GM19467 (cell line): ENCODE results near the gene NLN.
"Not testable (repeated sequence)": the region's sequence is repeated elsewhere in the genome, so short reads cannot be mapped to it uniquely, and the experiment has no call there.

Experiments used
- ATAC-seq: cut with Tn5 transposase; IDR thresholded peaks from one replicate; pipeline ENCODE4 v1.9.1; 2021; ENCODE audit warnings: mild to moderate bottlenecking, moderate library complexity; ENCODE audit not compliant: unreplicated experiment

Gene NLN

DNA sequence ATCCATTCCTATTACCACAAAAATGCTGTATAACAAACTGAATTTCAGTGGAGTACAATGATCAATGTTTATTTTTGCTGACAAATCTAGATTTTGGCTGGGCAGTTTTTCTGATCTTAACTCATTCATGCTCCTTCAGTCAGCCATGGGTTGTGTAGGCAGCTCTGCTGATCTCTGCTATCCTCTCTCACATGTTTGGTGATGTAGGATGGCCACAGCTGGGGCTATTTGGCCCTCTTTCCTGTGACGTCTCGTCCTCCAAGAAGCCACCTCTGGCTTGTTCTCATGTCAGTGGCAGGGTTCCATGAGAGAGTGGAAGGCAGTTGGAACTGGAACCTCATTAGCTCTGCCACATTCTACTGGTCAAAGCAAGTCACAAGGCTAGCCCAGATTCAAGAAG is 8.9 kb downstream of the NLN start:
- no peak for ATAC-seq

DNA sequence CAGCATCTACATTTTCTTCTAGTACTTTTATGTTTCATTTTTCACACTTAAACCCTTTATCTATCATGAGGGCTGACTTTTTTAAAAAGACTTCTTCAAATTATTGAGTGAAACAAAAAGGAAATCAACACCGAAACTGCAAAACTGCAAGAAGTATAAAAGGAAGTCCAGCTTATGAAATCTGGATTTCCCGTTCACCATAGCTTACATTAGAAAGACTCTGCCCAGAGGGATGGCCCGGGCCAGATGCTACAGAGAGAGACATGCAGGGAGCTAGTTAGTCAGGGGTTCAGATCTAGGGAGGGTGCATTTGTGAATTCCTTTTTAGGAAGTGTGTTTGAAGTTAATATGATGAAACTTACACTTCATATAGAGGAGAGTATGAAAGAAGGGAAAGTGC is 10.0 kb downstream of the NLN start:
- not testable (repeated sequence) for ATAC-seq

DNA sequence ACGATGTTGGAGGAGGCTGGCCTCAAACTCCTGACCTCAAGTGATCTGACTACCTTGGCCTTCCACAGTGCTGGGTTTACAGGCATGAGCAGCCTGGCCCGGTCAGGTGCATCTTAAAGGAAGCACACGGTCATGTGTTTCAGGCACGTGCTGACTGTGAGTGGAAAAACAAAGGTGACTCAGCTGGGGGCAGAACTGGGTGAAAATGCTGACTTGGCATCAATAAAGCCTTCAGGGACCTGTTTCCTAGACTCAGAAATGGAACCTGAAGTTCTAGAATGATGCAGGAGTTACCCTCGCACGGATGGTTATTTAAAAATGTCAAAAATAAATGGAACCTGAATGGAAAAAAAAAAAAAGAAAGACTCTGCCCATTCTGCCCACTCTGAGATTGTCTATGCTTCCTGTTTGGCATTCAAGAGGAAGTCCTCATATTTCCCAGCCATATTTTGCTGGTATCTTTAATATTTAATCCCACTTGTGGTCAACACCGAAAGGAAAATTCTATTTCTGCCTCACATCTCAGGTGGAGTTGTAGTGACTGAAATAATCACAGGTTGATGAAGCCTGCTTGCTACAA is 12.3 kb downstream of the NLN start:
- not testable (repeated sequence) for ATAC-seq

DNA sequence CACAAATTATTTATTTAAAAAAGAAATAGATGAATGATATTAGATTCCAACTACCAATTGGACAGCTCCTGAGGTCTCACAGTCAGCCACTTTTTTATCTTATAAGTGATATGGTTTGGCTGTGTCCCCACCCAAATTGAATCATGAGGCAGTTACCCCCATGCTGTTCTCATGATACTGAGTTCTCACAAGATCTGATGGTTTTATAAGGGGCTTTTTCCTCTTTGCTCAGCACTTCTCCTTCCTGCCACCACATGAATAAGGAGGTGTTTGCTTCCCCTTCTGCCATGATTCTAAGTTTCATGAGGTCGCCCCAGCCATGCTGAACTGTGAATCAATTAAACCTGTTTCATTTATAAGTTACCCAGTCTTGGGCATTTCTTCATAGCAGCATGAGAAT is 12.9 kb downstream of the NLN start:
- ATAC-seq, result no peak

DNA sequence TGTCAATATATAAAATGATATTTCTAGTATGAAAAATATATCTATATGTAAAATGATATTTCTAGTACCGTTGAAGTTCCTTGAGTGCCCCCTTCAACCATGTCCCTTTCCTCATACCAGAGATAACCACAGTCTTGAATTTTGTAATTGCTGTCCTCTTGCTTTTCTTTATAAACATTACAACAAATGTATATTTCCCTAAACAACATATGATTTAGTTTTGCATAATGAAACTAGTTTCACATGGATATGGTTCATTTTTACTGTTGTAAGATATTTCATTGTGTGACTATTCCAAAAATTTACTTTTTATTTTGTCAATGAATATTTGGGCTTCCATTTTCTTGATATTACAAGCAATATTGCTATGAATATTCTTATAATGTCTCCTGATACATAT is 14.0 kb downstream of the NLN start:
- no peak for ATAC-seq

DNA sequence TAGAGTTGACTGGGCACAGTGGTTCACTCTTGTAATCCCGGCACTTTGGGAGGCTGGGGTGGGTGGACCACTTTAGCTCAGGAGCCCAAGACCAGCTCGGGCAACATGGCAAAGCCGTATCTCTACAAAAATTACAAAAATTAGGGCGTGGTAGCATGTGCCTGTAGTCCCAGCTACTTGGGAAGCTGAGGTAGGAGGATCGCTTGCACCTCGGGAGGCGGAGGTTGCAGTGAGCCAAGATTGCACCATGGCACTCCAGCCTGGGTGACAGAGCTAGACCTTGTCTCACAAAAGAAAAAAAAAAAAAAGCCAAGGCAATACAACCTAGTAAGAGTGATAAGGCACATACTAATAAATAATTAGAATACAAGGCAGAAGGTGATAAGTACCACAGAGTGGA is 15.8 kb downstream of the NLN start:
- no peak for ATAC-seq

DNA sequence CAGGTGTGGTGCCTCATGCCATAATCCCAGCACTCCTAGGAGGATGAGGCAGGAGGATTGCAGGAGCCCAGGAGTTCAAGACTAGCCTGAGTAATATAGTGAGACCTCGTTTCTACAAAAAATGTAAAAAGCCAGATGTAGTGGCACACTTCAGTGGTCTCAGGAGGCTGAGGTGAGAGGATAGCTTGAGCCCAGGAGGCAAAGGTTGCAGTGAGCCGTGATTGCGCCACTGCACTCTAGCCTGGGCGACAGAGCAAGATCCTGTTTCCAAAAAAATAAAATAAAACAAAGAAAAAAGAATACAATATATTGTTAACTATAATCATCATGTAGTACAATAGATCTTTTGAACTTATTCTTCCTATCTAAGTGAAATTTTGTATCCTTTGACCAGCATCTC is 16.3 kb downstream of the NLN start:
- no peak for ATAC-seq

DNA sequence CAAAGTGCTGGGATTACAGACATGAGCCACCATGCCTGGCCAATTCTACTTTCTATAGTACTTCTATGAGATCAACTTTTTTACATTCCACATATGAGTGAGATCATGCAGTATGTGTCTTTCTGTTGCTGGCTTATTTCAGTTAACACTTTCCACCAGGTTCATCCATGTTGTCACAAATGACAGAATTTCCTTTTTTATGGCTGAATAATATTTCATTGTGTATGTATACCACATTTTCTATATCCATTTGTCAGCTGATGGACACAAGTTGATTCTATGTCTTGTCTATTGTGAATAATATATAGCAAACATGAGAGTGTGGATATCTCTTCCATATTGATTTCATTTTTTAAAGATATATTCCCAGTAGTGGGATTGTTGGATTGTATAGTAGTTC is 17.2 kb downstream of the NLN start:
- ATAC-seq, result no peak

DNA sequence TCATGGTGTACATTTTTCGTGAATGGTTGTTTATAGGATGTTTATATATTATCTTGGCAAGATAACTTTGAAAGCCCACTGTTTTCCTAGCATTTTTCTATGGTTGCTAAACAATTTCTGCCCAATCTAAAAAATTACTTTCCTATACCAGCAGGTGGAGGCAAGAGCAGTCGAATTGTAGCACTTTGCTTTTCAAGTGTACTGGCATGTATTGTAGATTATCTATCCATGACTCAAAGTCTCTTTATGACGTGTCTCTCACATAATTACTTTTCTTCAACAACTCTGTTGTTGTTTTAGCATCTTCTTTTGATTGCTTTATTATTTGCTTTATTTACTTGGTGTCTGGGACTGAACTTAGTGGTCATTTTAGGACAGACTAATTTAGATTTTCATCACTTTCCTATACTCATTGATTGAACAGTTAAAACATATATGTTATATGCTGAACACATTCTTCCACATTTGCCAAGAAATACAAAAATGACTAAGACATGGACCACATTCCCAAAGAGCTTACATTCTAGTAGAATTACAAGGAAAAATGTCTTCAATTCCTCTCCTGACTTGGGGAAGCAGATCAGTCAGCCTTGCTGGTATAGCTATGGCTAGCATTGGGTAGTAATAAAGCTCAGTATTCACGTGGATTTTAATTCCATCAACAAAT is 20.7 kb downstream of the NLN start:
- peak; percentile 66 for ATAC-seq

DNA sequence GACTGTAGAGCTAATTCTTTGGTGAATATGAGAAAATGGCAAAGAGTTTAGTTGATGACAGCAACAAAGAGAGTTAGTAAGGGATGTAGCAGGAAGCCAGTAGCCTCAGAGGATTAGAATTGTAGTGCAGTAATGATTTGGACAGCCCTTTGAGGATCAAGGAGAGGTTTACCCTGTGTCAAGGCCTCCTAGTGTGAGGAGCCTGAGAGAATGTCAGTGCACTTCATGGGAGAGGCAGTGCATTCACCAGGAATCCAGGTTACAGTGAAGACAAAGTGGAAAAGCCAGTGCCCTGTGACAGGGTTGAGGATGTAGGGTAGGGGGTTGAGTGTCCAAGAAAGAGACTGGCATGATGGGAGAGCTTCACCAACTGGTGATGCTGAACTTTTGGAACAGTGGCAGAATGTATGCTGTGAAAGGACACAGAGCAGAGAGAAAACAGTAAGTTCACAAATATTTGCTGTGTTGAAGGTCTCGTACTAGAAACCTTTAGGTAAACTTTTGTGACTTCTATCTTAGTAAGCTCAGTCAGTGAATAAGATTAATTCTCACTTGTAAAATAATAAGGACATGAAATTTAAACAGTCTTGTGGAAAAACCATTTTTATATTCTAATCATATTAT is 27.3 kb downstream of the NLN start:
- no peak for ATAC-seq

DNA sequence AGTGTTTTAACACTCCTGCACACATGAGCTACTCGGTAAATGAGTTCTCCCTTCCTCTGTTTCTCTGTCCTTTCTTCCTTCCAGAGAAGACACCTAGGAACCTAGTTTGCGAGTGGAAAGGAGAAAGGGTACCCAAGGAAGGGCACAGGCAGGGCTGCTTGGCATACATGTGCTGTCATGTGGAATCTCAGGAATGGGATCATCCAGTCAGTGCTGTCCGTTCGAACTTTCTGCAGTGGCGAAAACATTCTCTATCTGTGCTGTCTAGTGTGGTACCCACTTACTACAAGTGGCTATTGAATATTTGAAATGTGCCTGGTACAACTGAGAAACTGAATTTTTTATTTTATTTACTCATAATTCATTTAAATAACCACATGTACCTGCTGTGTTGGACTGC is 28.0 kb downstream of the NLN start:
- ATAC-seq, result no peak

DNA sequence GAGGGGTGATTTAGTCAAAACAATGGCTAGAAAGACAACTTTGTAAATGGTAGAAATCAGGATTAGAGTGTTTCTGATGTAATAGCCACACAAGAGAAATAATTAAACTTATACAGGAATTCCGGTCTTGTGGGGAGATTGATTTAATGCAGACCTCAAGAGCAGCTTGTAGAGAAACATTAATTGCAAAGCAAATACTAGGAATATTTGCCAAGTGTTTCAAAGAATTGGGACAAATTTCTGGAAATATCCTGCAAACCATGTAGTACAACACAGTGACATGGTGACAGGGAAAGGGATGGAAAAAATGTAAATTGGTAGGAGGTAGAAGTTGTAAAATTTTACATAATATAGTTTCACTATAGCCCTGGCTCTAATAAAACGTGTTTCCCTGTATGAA is 28.9 kb downstream of the NLN start:
- ATAC-seq, result no peak

DNA sequence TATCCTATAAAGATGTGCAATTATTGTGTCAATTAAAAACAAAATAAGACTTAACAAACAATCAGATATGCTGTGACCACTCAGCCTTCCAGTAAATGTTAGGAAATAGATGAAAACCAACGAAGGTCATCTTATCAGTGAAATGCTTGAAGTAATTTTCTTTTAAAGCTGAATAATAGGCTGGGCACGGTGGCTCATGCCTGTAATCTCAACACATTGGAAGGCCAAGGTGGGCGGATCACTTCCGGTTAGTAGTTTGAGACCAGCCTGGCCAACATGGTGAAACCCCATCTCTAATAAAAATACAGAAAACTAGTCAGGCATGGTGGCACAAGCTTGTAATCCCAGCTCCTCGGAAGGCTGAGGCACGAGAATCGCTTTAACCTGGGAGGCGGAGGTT is 31.2 kb downstream of the NLN start:
- ATAC-seq, result no peak

DNA sequence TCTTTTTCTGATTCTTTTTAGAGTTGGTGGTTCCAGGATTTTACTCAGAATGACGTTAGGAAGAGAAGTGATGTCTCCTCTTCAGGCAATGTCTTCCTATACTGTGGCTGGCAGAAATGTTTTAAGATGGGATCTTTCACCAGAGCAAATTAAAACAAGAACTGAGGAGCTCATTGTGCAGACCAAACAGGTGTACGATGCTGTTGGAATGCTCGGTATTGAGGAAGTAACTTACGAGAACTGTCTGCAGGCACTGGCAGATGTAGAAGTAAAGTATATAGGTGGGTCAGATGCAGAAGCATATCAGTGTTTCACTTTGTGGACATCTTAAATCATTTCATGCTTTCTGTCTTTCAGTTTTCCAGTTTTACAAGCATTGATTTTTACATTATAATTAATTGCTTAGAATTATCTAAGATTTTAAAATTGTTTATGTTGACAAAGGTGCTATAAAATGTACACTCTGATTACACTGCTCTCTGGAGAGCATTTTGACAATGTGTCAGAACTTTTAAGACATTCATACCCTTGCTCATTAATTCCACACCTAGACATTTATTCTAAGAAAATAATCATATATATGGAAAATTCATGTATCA is 36.6 kb downstream of the NLN start:
- ATAC-seq, result no peak

DNA sequence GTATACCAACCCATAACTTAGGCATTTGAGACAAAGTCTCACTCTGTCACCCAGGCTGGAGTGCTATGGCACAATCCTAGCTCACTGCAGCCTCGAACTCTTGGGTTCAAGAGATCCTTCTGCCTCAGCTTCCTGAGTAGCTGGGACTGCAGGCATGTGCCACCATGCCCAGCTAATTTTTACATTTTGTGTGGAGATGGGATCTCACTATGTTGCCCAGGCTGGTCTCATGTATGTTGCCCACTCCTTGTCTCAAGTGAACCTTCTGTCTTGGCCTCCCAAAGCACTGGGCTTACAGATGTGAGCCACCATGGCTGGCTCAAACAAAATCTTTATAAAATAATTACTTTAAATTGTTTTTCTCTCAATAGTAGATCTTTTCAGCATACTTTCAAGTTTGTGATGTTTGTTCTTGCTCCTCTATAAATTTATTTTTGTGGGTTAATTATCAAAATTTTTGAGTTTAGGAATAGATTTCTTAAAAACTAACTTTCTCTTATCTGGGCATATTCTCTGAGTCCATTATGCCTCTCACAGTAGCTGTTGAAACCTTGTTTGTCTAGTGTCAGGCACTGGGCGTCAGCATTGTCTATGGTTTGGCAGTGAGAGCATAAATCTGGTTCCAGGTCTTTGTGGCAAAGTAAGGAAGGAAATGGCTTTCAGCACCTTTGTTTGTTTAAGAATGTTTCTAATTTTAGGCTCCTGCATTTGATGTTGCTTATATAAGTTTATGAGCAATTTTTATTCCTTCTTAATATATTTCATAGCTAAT is 38.7 kb downstream of the NLN start:
- ATAC-seq, result no peak

DNA sequence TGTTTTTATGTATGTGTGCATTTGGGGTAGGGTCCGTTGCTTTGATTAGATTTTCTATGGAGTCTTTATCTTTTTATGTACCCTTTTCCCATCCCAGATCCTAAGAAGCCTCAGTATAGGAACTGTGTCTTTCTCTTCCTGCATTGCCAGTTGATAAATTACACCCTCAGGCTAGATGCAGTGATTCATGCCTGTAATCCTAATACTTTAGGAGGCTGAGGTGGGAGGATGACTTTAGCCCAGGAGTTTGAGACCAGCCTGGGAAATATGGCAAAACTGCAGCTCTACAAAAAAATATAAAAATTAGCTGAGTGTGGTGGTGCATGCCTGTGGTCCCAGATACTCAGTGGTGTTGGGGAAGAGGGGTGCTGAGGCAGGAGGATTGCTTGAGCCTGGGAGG is 40.2 kb downstream of the NLN start:
- ATAC-seq, result no peak

DNA sequence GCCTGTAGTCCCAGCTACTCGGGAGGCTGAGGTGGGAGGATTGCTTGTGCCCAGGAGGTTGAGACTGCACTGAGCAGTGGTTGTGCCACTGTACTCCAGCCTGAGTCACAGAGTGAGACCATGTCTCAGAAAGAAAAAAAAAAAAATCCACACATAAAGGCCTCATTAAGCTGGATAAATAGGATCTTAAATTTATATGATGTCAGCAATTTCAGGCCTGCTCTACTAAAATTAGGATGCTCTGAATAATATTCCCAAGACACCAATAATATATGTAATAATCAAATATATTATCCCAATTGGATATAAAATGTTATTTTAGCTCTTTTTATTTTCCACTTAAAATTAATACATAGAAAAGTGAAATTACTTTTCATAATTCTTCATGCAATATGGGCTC is 43.6 kb downstream of the NLN start:
- no peak for ATAC-seq

DNA sequence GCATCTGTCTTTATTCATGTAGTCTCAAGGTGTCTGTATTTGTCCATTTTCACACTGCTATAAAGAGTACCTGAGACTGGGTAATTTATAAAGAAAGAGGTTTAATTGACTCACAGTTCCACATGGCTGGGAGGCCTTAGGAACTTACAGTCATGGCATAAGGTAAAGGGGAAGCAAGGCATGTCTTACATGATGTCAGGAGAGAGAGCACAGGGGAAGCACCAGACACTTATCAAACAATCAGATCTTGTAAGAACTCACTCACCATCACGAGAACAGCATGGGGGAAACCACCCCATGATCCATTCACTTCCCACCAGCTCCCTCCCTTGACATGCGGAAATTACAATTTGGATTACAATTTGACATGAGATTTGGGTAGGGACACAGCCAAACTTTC is 44.2 kb downstream of the NLN start:
- ATAC-seq, result no peak

DNA sequence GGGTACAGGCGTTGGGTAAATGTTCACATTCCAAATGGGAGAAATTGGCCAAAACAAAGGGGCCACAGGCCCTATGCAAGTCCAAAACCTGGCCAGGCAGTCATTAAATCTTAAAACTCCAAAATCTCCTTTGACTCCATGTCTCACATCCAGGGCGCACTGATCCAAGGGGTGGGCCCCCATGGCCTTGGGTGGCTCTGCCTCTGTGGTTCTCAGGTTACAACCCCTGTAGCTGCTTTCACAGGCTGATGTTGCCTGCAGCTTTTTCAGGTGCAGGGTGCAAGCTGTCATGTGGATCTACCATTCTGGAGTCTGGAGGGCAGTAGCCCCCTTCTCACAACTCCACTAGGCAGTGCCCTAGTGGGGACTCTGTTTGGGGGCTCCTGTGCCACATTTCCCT is 44.8 kb downstream of the NLN start:
- no peak for ATAC-seq

DNA sequence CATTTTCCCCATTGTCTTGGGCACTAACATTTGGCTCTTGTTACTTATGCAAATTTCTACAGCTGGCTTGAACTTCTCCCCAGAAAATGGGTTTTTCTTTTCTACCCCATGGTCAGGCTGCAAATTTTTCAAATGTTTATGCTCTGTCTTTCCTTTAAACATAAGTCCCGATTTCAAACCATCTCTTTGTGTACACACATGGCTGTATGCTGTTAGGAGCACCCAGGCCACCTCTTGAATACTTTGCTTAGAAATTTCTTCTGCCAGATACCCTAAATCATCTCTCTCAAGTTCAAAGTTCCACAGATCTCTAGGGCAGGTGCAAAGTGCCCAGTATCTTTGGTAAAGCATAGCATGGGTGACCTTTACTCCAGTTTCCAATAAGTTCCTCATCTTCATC is 45.6 kb downstream of the NLN start:
- no peak for ATAC-seq

DNA sequence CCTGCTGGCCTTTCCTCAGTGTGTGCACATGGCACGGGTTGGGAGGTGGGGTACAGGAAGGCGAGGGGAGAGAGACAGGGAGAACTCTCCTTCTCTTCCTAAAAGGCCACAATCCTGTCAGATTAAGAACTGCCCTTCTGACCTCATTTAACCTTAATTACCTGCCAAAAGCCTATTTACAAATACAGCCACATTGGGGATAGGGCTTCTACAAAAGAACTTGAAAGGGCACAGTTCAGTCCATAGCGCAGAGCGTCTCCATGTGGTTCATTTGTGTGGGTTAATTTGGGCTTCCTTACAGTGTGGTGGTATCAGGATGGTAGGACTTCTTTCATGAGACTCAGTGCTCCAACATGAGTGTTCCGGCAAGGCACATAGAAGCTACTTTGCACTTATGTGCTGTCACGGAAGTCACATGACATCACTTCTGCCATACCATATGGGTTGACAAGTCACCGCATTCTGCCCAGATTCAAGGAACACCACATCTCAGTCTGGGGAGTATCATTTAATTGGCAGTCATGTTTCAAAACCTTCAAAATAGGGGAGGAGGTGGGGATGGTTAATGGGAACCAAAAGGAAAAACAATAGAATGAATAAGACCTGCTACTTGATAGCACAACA is 46.8 kb downstream of the NLN start:
- ATAC-seq, result no peak
